CD4-positive, alpha-beta T cell treated with Interleukin-15 for 4 hours (primary cell): ENCODE results near the gene ABCG1.

Experiments
- DNase-seq: peaks from one replicate; pipeline ENCODE4 v3.0.0-alpha.2; 2020; ENCODE audit warnings: low spot score

ABCG1 gene

GRCh38 chr21:42191696-42192595, 27.0 kb upstream of the ABCG1 start:
- DNase-seq: no peak

DNA sequence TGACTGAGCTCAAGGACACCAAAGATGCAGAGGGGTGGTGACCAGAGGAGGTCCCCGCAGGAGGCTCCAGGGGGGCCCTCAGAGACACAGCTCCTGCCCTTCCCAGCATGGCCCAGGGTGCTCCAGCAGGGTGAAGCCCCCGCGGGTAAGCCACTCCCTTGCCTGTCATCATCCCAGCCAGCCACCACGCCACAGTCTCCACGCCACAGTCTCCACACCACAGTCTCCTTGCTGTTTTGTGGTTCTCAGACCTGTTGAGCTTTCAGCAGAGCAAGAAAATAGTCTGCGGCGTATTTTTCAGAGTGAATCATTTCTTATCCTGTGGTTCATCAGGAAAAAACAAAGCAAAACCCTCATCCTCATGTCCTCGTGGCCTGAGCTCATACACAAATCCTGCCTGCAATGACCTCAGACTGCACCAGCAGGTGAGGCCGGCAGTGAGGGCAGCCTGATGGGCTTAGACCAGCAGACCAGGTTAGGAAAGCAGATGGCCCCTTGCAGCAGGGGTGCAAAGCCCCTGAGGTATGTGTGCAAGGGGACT, 25.7 kb upstream of the ABCG1 start:
- DNase-seq: peak; percentile 68

- DNase-seq: no peak
These were observed 25.2 kb upstream of the ABCG1 start for GRCh38 chr21:42193721-42194120.

- no peak for DNase-seq
These were observed 24.1 kb upstream of the ABCG1 start for GRCh38 chr21:42194863-42195262.

DNA sequence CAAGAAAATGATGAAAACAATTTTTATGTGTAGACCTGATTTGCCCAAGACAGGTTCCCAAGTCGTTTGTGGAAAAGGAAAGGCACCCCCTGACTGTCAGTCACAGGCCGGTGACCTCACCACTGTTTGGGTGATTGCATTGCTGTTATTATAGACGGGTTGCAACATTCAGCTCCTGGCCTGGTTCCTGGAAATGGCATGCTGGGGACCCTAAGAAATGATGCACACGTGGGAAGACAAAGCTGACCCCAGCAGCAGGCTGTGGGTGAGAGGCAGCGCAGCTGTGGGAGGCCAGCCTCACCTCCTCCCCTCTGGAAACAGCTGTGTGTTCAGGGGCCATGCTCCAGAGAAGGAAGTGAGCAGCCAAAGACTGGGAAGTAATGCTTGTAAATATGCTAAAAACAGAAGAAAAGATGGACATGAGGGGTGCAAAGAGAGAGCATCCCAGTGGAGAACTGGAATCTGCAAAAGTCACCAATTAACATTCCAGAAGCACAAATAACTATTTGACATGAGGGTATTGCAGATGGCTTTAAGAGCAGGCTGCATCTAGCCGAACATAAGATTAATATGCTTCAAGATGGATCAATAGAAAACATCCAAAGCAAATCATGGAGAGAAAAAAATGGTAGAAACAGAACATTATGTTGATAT, 23.4 kb upstream of the ABCG1 start:
- no peak for DNase-seq

GRCh38 chr21:42198929-42199867, 19.7 kb upstream of the ABCG1 start:
- peak; percentile 41 for DNase-seq

- no peak for DNase-seq
These were observed 19.0 kb upstream of the ABCG1 start for GRCh38 chr21:42199868-42200463.

DNA sequence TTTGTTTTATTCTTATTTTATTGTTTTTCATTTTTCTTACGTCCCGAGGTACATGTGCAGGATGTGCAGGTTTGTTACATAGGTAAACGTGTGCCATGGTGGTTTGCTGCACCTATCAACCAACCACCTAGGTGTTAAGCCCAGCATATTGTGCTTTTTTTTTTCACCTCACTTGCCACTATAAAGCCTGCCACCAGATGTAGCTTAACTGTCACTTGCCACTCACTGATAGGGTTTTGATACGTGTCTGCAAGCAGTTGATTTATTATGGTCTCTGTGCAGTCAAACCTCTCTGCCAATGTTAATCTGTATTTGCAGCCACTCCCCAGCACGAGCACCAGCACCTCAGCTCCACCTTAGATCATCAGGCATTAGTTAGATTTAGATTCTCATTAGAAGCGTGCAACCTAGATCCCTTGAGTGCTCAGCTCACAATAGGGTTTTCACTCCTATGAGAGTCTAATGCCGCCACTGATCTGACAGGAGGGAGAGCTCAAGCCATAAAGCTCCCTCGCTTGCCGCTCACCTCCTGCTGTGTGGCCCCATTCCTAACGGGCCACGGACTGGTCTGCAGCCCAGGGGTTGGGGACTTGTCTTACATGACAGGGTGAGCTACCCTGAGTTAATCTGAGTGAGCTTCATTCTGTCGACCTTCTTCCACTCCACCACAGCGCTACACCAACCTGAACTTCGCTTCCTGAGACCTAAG, 17.9 kb upstream of the ABCG1 start:
- DNase-seq: no peak

GRCh38 chr21:42201615-42202161, 17.3 kb upstream of the ABCG1 start:
- no peak for DNase-seq

DNA sequence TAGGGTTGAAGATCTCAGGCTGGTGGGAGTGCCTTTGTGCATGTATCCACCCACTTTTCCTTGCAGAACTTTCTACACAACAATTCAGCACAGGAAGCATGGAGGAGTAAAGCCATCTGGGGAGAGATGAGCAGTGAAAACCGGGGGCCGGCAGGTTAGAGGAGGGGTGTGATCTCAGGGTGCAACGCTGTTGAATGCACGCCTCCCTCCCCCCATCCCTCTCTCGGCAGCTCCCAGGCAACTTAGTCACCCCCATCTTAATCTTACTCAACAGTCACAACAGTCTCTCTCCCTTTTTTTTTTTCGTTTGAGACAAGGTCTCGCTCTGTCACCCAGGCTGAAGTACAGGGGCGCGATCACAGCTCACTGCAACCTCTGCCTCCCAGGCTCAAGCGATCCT, 16.6 kb upstream of the ABCG1 start:
- DNase-seq: no peak

- no peak for DNase-seq
These were observed 15.6 kb upstream of the ABCG1 start for GRCh38 chr21:42203321-42203720.

DNA sequence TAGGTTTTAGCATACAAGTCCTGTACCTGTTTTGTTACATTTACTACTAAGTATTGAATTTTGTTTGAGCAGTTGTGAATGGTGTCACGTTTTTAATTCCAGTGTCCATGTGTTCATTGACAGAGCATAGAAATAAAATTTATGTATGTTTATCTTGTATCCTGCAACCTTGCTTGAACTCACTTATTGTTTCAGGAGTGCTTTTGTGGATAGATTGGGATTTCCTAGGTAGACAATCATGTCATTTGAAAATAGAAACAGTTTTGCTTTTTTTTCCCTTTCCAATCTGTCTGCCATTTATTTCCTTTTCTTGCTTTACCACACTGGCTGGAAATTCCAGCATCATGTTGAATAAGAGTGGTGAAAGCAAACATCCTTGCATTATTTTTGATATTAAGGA, 15.0 kb upstream of the ABCG1 start:
- no peak for DNase-seq

GRCh38 chr21:42207426-42207825, 11.5 kb upstream of the ABCG1 start:
- DNase-seq: no peak

DNA sequence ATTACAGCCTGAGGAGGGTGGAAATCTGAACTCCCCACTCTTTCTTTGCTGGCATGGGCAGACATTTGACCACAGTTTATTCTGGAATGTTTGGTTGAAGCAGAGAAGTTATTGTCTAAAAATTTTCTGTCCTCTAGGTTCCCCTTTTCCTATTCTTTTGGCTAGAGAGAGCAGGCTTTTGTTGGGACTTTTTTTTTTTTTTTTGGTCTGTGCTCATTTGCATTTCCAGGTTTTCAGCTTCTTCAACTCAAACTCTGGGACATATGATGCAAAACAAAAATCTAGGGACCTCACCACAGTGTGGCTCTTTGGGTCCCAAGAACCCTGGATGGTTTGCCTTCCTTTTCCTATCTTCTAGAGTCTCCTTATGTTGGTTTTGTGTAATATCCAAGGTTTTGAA, 10.9 kb upstream of the ABCG1 start:
- DNase-seq: no peak

DNA sequence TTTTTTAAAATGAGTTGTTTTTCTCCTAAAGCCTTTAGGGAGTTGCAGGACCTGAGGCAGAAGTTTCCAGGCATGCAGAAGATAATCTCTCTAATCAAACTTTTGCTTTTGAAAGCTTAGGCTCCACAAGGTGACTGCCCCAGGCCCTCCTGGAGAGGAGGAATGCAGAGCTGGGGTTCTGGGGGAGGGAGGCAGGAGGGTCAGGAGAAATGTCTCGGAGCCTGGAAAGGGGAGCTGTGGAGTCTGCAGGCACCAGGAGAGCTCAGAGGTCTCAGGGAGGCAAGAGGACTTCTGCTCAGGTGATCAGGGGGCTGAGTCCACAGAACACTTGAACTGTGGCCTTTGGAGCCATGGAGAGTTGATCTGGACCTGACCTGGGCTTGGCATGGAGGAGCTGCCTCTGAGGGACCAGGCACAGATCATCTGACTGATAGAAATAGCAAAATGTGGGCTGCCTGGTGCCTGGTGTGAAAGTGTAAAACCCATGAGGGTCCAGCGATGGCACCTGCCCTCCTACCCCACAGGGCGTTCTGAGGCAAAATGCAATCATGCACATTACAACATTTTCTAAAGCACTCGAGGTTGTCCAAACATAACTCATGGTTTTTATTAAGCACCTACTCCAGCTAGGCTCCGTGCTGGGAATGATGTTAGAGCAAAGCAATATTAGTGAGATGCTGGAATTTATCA, 10.0 kb upstream of the ABCG1 start:
- no peak for DNase-seq

- no peak for DNase-seq
These were observed 9.0 kb upstream of the ABCG1 start for GRCh38 chr21:42209801-42210479.

DNA sequence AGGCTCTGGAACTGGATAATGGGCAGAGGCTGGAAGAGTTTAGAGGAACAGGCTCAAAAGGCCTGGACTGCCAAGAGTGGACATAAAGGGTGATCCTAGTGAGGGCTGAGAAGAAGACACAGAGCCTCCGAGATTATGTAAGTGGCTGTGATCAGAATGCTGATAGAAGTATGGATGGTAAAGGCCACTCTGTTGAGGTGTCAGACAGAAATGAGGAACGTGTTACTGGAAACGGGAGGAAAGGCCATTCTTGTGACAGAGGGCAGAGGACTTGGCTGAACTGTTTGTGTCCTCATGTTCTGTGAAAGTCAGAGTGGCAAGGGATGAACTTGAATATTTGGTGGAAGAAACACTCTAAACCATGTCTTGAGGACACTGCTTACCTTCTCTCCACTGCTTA, 6.7 kb upstream of the ABCG1 start:
- DNase-seq: no peak

GRCh38 chr21:42213082-42213774, 5.7 kb upstream of the ABCG1 start:
- no peak for DNase-seq
